Gastroesophageal sphincter (tissue), 3 donors: ENCODE data around the gene ZNRF4.

Experiments used
- CTCF ChIP-seq, 4 experiments: fragments of 200-600 bp in 2 of 4; fragments of 450-650 bp in 2 of 4; sonication (generic) in 1 of 4; IDR thresholded peaks; one replicate each; pipeline ENCODE4 v1.5.1; 2017 to 2019; ENCODE audit warnings: antibody characterized with exemption in 4 of 4, mild to moderate bottlenecking in 2 of 4, moderate library complexity in 2 of 4
- POLR2A ChIP-seq, 2 donors: fragments of 450-650 bp; IDR thresholded peaks; one replicate each; pipeline ENCODE4 v1.6.1; 2017; ENCODE audit warnings: antibody characterized with exemption in 2 of 2, mild to moderate bottlenecking in 2 of 2, moderate library complexity in 1 of 2

- TF ChIP-seq CTCF (IDR thresholded peaks at IDR 0.05), result no peak
- no peak for TF ChIP-seq POLR2A (IDR thresholded peaks at IDR 0.05)
Measured at GRCh38 chr19:5443723-5444122, 11.5 kb upstream of the ZNRF4 start.
